ENCODE measurements around the gene NAALAD2. TPM values are rescaled to one million over a fixed set of nuclear protein-coding genes. Genes with fewer than 3 reads are reported as not detected.

NAALAD2 gene
- total RNA-seq: 0.14 and 0.28 TPM in 2 replicates

DNA sequence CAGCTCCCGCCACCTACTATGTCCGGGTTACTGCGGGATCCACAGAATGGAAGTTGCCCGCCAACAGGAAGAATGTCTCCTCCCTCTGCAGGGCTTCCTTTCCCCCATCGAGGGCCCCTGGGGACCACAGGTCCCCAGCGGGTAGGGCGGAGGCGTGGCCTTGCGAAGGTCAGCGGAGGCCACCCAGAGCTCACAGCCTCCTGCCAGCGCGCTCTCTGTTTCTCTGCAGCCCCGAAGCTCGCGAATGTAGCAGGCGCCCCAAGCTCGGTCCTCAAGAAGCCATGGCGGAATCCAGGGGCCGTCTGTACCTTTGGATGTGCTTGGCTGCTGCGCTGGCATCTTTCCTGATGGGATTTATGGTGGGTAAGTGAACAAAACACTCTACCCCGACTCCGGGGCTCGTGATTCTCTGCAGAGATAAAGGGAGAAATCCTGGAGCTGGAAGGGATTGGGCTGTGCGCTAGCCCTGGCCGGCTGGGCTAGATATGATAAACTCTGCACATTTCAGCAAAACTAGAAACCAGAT, at the start of gene NAALAD2:
Gene NAALAD2 (plus strand): TSS at position 186 of the 526 bp plus-strand sequence. CDS start 96 bp downstream, at position 282.

GRCh38 chr11:90085650-90086049, 48.8 kb upstream of the NAALAD2 start, which contains the start of gene UBTFL1:
Gene UBTFL1 (plus strand): TSS chr11:90085950. CDS start chr11:90085950, 0 bp downstream.

DNA sequence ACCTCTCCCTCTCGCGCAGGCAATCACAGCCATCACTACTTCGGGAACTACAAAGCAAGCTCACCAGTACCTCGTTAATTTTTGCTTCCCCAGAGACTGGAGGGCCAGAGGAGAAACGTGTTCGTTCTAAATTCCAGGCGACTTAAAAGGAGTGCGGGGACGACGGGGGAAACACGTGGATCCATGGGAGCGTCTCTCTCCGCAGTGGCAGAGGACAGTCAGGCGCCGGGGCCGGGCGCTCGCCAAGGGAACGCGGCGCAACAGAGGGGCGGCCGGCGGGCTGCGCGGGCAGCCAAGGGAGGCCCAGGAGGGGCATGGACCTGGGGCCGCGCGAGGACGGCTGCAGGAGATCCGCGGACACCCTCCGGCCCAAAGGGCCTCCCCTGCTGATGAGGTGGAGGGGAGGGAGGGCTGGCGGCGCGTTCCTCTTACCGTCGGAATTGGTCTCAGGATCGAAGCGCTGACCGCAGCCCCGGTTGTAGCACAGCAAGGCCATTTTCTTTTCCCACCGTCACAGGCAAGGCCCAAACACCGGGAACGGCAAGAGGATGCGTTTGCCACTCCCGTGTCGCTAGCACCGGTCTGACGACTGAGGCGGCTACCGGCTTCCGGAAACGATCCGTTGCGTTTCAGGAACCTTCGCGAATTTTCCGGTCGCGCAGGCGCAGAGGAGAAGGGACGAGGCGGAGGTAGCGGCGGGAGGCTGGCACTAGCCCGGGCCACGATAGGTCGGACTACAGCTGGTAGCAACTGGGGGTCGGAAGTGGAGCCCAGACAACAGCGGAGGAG, 88.2 kb downstream of the NAALAD2 start, which contains the start of gene CHORDC1:
Gene CHORDC1 (minus strand): TSS at position 591 of the 789 bp plus-strand sequence. CDS start 95 bp downstream, at position 496.

Other genes with a start within 250 kb of the NAALAD2 start
- gene TRIM49D1, start 212.4 kb upstream of the NAALAD2 start, total RNA-seq: not detected in 2 replicates
- gene TRIM49D2, start 210.6 kb upstream of the NAALAD2 start, total RNA-seq: not detected in 2 replicates
- gene TRIM64, start 168.6 kb upstream of the NAALAD2 start, total RNA-seq: not detected in 2 replicates
- gene TRIM49C, start 103.6 kb upstream of the NAALAD2 start, total RNA-seq: not detected in 2 replicates
- not detected in 2 replicates for gene UBTFL1, start 48.7 kb upstream of the NAALAD2 start, total RNA-seq
- 20.8 and 33.9 TPM in 2 replicates for gene CHORDC1, start 88.4 kb downstream of the NAALAD2 start, total RNA-seq